ENCODE results near the gene DAD1.
A peak's percentile ranks its signal among the peaks of the same experiment; 100 is the strongest.
"Not testable (repeated sequence)": the region's sequence is repeated elsewhere in the genome, so short reads cannot be mapped to it uniquely, and the experiment has no call there.

Gene DAD1

GRCh38 chr14:22545842-22546721, 42.9 kb downstream of the DAD1 start:
- no peak for TF ChIP-seq CTCF (conservative IDR thresholded peaks at IDR 0.05; ENCODE audit: control insufficient read depth, insufficient read depth, low read depth, low read length)
- H3K4me3 ChIP-seq (ENCODE audit: control insufficient read depth, low read depth, low read length) = no peak overlapping the region
- peak; percentile 82 for DNase-seq (ENCODE audit: low read depth)

GRCh38 chr14:22544881-22545420, 44.1 kb downstream of the DAD1 start:
- H3K4me3 ChIP-seq (ENCODE audit: control insufficient read depth, low read depth, low read length) = no peak overlapping the region
- no peak for TF ChIP-seq CTCF (conservative IDR thresholded peaks at IDR 0.05; ENCODE audit: control insufficient read depth, insufficient read depth, low read depth, low read length)
- DNase-seq (ENCODE audit: low read depth) = no peak

- no peak for DNase-seq (ENCODE audit: low read depth)
- H3K4me3 ChIP-seq (ENCODE audit: control insufficient read depth, low read depth, low read length) = no peak overlapping the region
- TF ChIP-seq CTCF (conservative IDR thresholded peaks at IDR 0.05; ENCODE audit: control insufficient read depth, insufficient read depth, low read depth, low read length) = no peak
These were observed 44.6 kb downstream of the DAD1 start for GRCh38 chr14:22544406-22544805.

GRCh38 chr14:22543570-22544357, 45.3 kb downstream of the DAD1 start:
- not testable (repeated sequence) for H3K4me3 ChIP-seq (ENCODE audit: control insufficient read depth, low read depth, low read length); DNase-seq (ENCODE audit: low read depth)

GRCh38 chr14:22542360-22542759, 46.7 kb downstream of the DAD1 start:
- TF ChIP-seq CTCF (conservative IDR thresholded peaks at IDR 0.05; ENCODE audit: control insufficient read depth, insufficient read depth, low read depth, low read length) = no peak
- DNase-seq (ENCODE audit: low read depth) = no peak
- no peak overlapping the region for H3K4me3 ChIP-seq (ENCODE audit: control insufficient read depth, low read depth, low read length)

GRCh38 chr14:22541721-22542120, 47.3 kb downstream of the DAD1 start:
- no peak for DNase-seq (ENCODE audit: low read depth)
- no peak for TF ChIP-seq CTCF (conservative IDR thresholded peaks at IDR 0.05; ENCODE audit: control insufficient read depth, insufficient read depth, low read depth, low read length)
- no peak overlapping the region for H3K4me3 ChIP-seq (ENCODE audit: control insufficient read depth, low read depth, low read length)
